ENCODE data around the gene IL18BP.
A peak's percentile ranks its signal among the peaks of the same experiment; 100 is the strongest.

The IL18BP gene

GRCh38 chr11:71998649-71999310 lies at the start of gene IL18BP:
Gene IL18BP, plus strand, starts transcription at chr11:71998909. Its CDS starts 1,076 bp downstream, at chr11:71999985.
- no peak for DNase-seq (ENCODE audit: low read depth in 3 of 3)

DNA sequence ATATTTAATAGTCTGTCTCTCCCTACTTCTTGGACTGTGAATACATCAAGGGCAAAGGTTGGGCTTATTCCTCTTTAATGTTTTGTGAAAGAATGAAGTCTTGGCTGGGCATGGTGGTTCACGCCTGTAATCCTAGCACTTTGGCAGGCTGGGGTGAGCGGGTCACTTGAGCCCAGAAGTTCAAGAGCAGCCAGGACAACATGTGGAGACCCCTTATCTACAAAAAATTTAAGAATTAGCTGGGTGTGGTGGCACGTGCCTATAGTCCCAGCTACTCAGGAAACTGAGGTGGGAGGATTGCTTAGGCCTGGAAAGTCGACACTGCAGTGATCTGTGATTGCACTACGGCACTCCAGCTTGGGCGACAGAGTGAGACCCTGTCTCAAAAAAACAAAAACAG lies 49.7 kb upstream of the IL18BP start:
- no peak for DNase-seq (ENCODE audit: low read depth in 3 of 3)

DNA sequence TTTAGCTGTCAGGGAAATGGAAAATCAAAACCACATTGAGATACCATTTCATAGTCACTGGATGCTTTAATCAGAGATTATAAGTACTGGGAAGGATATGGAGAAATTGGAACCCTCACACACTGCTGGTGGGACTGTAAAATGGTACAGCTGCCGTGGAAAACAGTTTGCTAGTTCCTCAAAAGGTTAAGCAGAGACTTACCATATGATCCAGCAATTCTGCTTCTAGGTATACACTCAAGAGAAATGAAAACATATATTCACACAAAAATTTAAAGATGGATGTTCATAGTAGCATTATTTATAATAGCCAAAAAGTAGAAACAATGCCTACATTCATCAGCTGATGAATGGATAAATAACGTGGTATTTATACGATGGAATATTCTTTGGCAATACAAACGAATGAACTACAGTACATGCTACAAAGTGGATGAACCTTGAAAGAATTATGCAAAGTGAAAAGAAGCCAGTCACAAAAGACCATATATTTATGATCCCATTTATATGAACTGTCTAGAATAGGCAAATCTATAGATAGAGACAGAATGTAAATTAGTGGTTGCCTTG lies 46.9 kb upstream of the IL18BP start:
- DNase-seq (ENCODE audit: low read depth in 3 of 3): no peak

DNA sequence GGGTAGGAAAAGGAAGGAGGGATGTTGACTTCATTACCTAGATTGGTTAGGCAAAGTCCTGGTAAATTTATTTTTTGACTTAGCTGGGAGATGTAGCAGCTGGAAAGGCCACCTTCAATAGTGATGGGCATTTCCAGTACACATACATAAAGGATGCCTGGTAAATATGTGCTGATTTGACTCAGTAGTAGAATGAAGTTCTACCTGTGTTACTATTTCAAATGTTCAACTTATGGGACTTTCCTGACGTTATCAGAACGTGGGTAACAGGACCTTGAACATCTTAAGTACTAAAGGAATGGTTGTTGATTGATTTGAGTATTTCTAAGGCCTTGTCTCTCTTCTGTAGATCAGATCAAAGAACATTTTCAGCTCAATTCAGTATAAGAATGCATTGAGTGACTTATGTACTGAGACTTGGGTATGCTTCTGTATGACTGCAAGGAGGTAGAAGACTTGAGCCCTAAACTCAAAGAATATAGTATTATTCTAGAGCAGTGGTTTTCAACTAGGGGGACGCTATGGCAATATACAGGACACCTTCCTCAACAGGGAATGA lies 42.7 kb upstream of the IL18BP start:
- no peak for DNase-seq (ENCODE audit: low read depth in 3 of 3)

GRCh38 chr11:71962428-71963038 lies 36.2 kb upstream of the IL18BP start:
- DNase-seq (ENCODE audit: low read depth in 3 of 3): no peak

GRCh38 chr11:71963468-71963867 lies 35.2 kb upstream of the IL18BP start:
- no peak for DNase-seq (ENCODE audit: low read depth in 3 of 3)

DNA sequence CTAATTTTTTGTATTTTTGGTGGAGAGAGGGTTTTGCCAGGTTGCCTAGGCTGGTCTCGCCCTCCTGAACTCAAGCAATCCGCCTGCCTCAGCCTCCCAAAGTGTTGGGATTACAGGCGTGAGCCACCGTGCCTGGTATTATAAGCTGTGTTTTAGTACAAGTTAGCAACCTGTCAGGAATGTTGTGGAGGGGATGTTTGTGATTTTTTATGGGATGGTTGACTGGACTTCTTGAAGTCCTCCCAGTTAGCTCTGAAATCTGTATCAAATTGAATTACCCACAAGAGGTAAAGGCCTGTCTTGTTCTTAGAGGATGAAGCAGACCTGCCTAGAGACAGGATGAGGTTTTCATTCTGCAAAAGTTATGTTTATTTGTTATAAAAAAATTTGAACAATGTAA lies 34.1 kb upstream of the IL18BP start:
- DNase-seq (ENCODE audit: low read depth in 3 of 3): no peak

DNA sequence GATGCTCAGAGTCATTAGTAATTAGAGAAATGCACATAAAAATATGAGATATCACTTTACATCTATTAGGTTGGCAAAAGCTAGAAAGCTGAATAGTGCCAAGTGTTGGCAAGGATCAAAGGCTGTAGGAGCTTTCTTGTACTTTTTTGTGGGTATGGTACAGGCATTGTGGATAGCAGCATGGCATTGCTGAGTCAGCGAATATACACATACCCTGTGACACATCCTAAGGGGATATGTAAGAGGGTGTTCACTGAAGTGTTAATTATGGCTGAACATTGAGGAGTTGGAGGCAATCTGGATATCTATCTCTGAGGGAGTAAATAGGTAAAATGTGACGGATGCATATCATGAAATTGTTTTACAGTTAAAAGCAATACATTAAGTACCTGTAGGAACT lies 27.0 kb upstream of the IL18BP start:
- no peak for DNase-seq (ENCODE audit: low read depth in 3 of 3)

- DNase-seq (ENCODE audit: low read depth in 3 of 3): no peak
These were observed 22.2 kb upstream of the IL18BP start for GRCh38 chr11:71976551-71976950.

- no peak for DNase-seq (ENCODE audit: low read depth in 3 of 3)
These were observed 21.6 kb upstream of the IL18BP start for GRCh38 chr11:71977090-71977489.

DNA sequence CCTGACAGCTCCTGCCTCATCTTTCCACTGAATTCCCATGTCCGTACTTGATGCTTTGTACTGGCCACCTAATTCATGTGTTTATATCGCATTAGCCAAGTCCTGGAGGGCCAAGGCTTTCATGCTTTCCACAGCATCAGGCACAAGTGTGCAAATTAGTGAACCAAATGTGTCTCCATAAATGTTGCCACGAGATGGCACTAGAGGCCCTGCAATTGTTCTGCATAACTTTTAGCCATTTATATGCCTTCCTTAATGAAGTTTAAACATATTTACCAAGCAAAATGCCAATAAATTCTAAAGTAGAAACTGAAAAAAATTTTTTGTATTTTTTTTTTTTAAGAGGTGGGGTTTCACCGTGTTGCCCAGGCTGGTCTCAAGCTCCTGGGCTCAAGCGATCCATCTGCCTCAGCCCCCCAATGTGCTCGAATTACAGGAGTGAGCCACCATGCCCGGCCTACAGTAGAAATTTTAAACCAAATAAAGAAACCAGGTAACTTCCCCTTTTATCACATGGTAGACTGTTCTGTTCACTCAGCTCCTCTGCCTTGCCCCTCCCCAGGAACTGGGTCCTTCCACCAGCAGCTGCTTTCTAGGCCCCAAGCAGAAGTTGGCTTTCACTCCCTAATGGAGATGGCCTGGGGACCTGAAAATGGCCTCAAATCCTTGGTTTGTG lies 20.8 kb upstream of the IL18BP start:
- peak; percentile 13 to 26 (median 21) for DNase-seq (ENCODE audit: low read depth in 3 of 3)

- DNase-seq (ENCODE audit: low read depth in 3 of 3): no peak
These were observed 19.6 kb upstream of the IL18BP start for GRCh38 chr11:71979094-71979493.

DNA sequence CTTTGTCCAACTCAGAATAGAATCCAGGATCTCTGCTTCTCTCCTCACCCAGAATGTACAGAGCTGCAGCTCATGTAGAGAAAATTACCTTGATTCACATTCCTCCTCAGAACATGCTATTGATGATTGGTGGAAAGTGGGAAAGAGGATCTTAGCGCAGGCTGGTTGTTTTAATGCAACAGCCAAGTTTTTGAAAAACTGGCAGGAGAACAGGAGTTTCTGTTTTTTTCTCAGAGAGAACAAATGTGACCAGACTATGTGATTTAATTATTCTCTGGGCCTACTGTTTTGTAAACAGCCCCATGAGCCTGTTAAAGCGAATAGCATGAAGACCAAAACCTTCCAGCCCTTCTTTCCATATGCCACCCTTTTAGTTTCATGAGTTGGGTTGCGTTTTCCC lies 19.1 kb upstream of the IL18BP start:
- no peak for DNase-seq (ENCODE audit: low read depth in 3 of 3)

DNA sequence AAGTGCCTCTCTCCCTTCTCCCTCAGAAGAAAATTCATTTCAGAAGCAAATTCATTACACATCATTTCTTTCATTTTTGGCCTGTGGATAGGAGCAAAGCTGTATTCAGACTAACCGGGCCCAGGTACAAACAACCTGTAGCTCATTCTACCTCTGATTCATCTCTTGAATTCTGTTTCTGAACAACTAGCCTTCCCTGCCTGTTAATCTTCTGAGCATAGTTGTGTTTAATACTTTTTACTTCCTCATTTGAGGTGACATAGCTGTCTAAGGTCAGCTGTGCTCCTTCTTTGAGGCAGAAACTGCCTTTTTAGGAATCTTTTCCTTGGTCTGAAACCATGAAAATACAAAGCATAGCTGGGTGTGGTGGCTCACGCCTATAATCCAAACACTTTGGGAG lies 12.6 kb upstream of the IL18BP start:
- DNase-seq (ENCODE audit: low read depth in 3 of 3): no peak

DNA sequence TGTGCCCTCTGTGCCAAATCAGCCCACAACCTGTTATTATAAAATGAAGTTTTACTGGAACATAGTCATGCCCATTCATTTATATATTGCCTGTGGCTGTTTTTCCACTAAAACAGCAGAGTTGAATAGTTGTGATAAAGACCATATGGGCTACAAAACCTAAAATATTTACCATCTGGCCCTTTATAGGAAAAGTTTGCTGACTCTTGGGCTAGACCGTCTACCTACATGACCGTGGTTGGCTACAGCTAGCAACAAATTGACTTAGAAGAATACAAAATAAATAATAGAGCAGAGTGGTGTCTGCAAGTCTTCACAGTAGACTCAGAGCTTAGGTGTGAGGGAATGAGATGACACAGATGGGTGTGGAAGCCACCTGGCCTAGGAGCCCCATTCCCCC lies 11.2 kb upstream of the IL18BP start:
- no peak for DNase-seq (ENCODE audit: low read depth in 3 of 3)

DNA sequence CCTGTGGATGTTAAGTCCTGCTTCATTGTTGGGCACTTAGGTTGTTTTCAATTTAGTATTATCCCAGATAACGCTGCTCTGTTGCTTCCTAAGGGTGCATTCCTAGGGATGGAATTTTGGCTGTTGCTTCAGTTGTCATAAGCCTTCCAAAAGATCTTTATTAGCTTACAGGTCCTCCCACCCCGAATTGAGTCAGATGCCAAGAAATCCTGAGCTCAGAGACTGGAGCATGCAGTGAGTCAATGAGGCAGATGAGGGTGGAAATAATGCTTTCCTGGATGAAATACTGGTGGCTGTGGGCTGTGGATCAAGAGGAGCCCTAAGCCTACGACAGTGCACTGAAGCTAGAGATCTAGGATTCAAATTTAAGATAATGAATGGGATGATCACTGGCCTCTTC lies 10.7 kb upstream of the IL18BP start:
- no peak for DNase-seq (ENCODE audit: low read depth in 3 of 3)

DNA sequence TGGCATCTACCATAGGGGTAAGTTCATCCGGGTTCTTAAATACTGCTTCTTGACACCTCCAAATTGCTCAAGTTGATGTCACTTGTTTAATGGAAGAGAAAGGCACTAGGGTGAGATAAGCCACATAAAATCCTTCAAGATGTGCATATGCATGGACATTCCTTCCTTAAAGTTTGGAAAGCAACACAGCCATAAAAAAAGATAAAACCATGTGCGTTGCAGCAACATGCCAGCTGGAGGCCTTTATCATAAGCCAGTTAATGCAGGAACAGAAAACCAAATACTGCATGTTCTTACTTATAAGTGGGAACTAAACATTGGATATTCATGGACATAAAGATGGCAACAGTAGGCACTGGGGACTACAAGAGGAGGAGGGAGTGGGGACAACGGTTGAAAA lies 8.0 kb upstream of the IL18BP start:
- DNase-seq (ENCODE audit: low read depth in 3 of 3): no peak

DNA sequence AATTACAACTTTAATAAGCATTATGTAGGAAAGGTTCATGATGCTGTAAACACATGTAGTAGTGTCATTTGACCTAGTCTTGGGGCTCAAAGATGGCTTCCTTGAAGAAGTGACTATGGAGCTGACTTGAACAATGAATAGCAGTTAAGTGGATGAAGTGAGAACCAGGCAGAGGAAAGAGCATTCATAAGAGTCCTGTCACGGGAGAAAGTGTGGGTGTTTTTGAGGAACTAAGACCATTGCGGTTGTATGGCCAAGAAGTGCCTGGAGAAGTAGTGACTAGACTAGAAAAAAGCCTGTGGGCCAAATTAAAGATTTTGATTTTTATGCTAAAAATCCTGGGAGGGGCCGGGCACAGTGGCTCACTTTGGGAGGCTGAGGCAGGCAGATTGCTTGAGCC lies 7.2 kb upstream of the IL18BP start:
- no peak for DNase-seq (ENCODE audit: low read depth in 3 of 3)

GRCh38 chr11:71992136-71992730 lies 6.5 kb upstream of the IL18BP start:
- DNase-seq (ENCODE audit: low read depth in 3 of 3): no peak

GRCh38 chr11:71994786-71995185 lies 3.9 kb upstream of the IL18BP start:
- DNase-seq (ENCODE audit: low read depth in 3 of 3): no peak

DNA sequence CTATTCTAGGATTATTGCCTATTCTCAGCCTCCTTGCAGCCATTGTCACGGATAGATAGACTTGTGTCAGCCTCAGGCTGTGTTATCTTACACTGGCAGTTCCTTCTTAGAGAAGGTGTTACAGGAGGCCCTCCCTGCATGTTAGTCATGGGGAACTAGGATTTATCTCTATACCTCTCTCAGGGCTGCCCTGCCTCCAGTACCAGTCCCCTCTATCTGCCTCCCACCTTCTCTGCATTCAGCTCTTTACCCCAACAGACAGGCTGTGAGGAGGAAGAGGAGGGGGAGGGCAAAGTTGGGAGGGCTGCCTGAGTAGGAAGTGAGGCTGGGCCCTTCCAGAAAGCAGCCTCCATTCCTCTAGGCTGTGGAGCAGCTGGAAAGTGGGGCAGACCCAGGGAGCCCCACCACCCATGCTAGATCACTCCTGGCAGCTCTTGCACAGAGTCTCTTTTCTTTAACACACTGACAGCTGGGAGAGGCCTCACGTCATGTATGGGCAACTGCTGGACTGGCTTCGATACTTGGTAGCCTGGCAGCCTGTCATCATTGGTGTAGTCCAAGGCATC lies 2.9 kb upstream of the IL18BP start:
- no peak for DNase-seq (ENCODE audit: low read depth in 3 of 3)

- DNase-seq (ENCODE audit: low read depth in 3 of 3): no peak
These were observed 2.2 kb upstream of the IL18BP start for GRCh38 chr11:71996517-71996916.
